Thyroid gland (tissue), 4 donors: ENCODE measurements around the gene ZNF692.

ENCODE experiments used
- POLR2A ChIP-seq, 2 donors: fragments of 450-650 bp; IDR thresholded peaks; one replicate each; pipeline ENCODE4 v1.6.1; 2017; ENCODE audit warnings: antibody characterized with exemption in 2 of 2, mild to moderate bottlenecking in 2 of 2, moderate library complexity in 1 of 2
- TF ChIP-seq, protein P1 (sequence below), 6 experiments: fragments of 200-600 bp in 3 of 6; fragments of 450-650 bp in 3 of 6; sonication (generic) in 3 of 6; IDR thresholded peaks; one replicate each; pipeline ENCODE4 v1.5.1; 2016 to 2019; ENCODE audit warnings: antibody characterized with exemption in 6 of 6, mild to moderate bottlenecking in 2 of 6, inconsistent platforms in 1 of 6, moderate library complexity in 1 of 6

DNA sequence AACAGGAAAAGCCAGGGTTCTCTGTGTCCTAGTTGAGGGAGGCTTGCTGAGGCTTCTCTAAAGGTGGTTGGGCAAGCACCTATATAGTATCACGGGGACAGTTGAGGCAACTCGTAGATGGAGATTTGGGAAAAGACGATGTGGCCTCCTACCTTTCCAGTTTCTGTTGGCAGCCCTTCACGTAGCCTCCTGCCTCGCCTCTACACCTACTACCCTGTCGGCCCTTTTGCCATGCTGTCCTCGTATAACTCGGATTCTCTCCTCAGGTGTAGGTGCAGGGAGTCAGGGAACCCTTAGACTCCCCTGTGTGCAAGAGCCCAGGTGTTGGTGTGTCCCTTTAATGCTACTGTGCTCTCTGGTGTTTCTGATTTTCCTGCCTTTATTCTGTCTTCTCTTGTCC, 10.3 kb downstream of the ZNF692 start:
- TF ChIP-seq, protein P1, sequence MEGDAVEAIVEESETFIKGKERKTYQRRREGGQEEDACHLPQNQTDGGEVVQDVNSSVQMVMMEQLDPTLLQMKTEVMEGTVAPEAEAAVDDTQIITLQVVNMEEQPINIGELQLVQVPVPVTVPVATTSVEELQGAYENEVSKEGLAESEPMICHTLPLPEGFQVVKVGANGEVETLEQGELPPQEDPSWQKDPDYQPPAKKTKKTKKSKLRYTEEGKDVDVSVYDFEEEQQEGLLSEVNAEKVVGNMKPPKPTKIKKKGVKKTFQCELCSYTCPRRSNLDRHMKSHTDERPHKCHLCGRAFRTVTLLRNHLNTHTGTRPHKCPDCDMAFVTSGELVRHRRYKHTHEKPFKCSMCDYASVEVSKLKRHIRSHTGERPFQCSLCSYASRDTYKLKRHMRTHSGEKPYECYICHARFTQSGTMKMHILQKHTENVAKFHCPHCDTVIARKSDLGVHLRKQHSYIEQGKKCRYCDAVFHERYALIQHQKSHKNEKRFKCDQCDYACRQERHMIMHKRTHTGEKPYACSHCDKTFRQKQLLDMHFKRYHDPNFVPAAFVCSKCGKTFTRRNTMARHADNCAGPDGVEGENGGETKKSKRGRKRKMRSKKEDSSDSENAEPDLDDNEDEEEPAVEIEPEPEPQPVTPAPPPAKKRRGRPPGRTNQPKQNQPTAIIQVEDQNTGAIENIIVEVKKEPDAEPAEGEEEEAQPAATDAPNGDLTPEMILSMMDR (IDR thresholded peaks at IDR 0.05), result no peak
- TF ChIP-seq POLR2A (IDR thresholded peaks at IDR 0.05), result no peak
